ENCODE data around the gene SCN2A.

SCN2A gene

DNA sequence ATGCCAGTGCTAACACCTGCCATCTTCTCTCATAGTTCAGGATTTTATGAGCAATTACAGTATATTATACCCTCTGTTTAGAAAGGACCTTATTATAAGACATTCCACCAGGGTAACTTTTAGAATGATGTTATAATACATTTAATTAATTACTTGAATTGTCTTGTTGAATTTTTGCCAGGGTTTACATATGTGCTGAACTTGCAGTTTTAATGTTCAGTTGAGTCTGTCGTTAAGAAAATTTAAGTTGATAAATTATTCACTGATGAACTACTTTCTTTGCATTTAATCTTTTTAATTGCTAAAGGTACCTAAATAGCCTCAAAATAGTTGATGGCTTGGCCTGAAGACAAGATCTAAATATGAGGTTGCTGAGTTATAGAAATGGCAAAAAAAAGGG lies 68.1 kb downstream of the SCN2A start:
- no peak overlapping the region for H3K4me3 ChIP-seq (ENCODE audit: low read depth, low read length, poor library complexity, severe bottlenecking)
- H3K27ac ChIP-seq (ENCODE audit: low read depth, low read length, poor library complexity, severe bottlenecking): no peak overlapping the region
- H3K36me3 ChIP-seq (ENCODE audit: insufficient read depth, low read length): no peaks in the 10 kb centered on the region
- no peak overlapping the region for H3K9ac ChIP-seq (ENCODE audit: low read length)
- H3K4me1 ChIP-seq (ENCODE audit: insufficient read depth, low read length, severe bottlenecking): no peaks in the 10 kb centered on the region
- no peak overlapping the region for H2AFZ ChIP-seq (ENCODE audit: low read length)
- no peaks in the 10 kb centered on the region for H3K9me2 ChIP-seq (ENCODE audit: low read depth, low read length)
- H3K27me3 ChIP-seq (ENCODE audit: insufficient read depth, low read length): no peaks in the 10 kb centered on the region
- H4K20me1 ChIP-seq (ENCODE audit: insufficient read depth, low read length): no peaks in the 10 kb centered on the region
- no peaks in the 10 kb centered on the region for H3K79me2 ChIP-seq (ENCODE audit: insufficient read depth, low read length)
- no peak overlapping the region for H3K4me2 ChIP-seq (ENCODE audit: low read length)
- no peaks in the 10 kb centered on the region for H3K9me3 ChIP-seq (ENCODE audit: low read length)
- no peaks in the 10 kb centered on the region for H3F3A ChIP-seq (ENCODE audit: insufficient read depth, low read length)
- TF ChIP-seq EZH2 (IDR thresholded peaks at IDR 0.05; ENCODE audit: borderline replicate concordance, low read length) (no peak), CTCF (IDR thresholded peaks at IDR 0.05; ENCODE audit: low read length) (no peak)

DNA sequence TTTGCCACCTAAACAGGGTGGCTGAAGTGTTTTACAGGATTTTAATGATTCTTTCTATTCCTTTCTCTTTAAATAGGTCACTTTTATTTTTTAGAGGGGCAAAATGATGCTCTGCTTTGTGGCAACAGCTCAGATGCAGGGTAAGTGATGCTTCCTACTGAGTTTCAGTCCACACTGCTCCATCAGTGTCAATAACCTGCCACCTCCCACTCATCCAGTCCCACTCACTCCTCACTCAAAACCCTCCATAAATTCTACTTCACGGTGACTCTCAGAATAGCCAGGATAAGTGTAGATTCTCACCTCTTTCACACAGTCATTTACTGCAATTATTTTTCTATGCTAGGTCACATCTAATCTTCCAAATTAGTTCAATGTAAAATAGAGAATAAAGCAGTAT lies 72.7 kb downstream of the SCN2A start:
- no peaks in the 10 kb centered on the region for H3K27me3 ChIP-seq (ENCODE audit: insufficient read depth, low read length)
- H3K4me3 ChIP-seq (ENCODE audit: low read depth, low read length, poor library complexity, severe bottlenecking): no peak overlapping the region
- no peaks in the 10 kb centered on the region for H3F3A ChIP-seq (ENCODE audit: insufficient read depth, low read length)
- H3K36me3 ChIP-seq (ENCODE audit: insufficient read depth, low read length): no peaks in the 10 kb centered on the region
- no peaks in the 10 kb centered on the region for H3K9me3 ChIP-seq (ENCODE audit: low read length)
- TF ChIP-seq EZH2 (IDR thresholded peaks at IDR 0.05; ENCODE audit: borderline replicate concordance, low read length) (no peak), CTCF (IDR thresholded peaks at IDR 0.05; ENCODE audit: low read length) (no peak)
- H2AFZ ChIP-seq (ENCODE audit: low read length): no peak overlapping the region
- no peak overlapping the region for H3K4me2 ChIP-seq (ENCODE audit: low read length)
- H3K9ac ChIP-seq (ENCODE audit: low read length): no peak overlapping the region
- H3K27ac ChIP-seq (ENCODE audit: low read depth, low read length, poor library complexity, severe bottlenecking): no peak overlapping the region
- no peaks in the 10 kb centered on the region for H3K79me2 ChIP-seq (ENCODE audit: insufficient read depth, low read length)
- no peaks in the 10 kb centered on the region for H4K20me1 ChIP-seq (ENCODE audit: insufficient read depth, low read length)
- no peaks in the 10 kb centered on the region for H3K4me1 ChIP-seq (ENCODE audit: insufficient read depth, low read length, severe bottlenecking)
- H3K9me2 ChIP-seq (ENCODE audit: low read depth, low read length): no peaks in the 10 kb centered on the region

GRCh38 chr2:165312999-165313398 lies 73.8 kb downstream of the SCN2A start:
- H3K4me2 ChIP-seq (ENCODE audit: low read length): no peak overlapping the region
- H3K36me3 ChIP-seq (ENCODE audit: insufficient read depth, low read length): no peaks in the 10 kb centered on the region
- H3K4me3 ChIP-seq (ENCODE audit: low read depth, low read length, poor library complexity, severe bottlenecking): no peak overlapping the region
- H3K9me3 ChIP-seq (ENCODE audit: low read length): no peaks in the 10 kb centered on the region
- H4K20me1 ChIP-seq (ENCODE audit: insufficient read depth, low read length): no peaks in the 10 kb centered on the region
- no peak overlapping the region for H2AFZ ChIP-seq (ENCODE audit: low read length)
- no peaks in the 10 kb centered on the region for H3K27me3 ChIP-seq (ENCODE audit: insufficient read depth, low read length)
- H3K4me1 ChIP-seq (ENCODE audit: insufficient read depth, low read length, severe bottlenecking): no peaks in the 10 kb centered on the region
- no peak overlapping the region for H3K27ac ChIP-seq (ENCODE audit: low read depth, low read length, poor library complexity, severe bottlenecking)
- H3K9me2 ChIP-seq (ENCODE audit: low read depth, low read length): no peaks in the 10 kb centered on the region
- H3K79me2 ChIP-seq (ENCODE audit: insufficient read depth, low read length): no peaks in the 10 kb centered on the region
- H3K9ac ChIP-seq (ENCODE audit: low read length): no peak overlapping the region
- TF ChIP-seq EZH2 (IDR thresholded peaks at IDR 0.05; ENCODE audit: borderline replicate concordance, low read length) (no peak), CTCF (IDR thresholded peaks at IDR 0.05; ENCODE audit: low read length) (no peak)
- H3F3A ChIP-seq (ENCODE audit: insufficient read depth, low read length): no peaks in the 10 kb centered on the region

Data from OCI-LY1 (cell line).